HepG2 (cell line): Measurements from ENCODE around the gene GYS1. TPM values are rescaled to one million over a fixed set of nuclear protein-coding genes. Genes with fewer than 3 reads are reported as not detected.

Experiments
- ATF1 ChIP-seq: IDR thresholded peaks from 2 replicates; pipeline ENCODE4 v1.6.1; 2016; ENCODE audit warnings: mild to moderate bottlenecking, control low read depth
- CHD4 ChIP-seq: fragments of 200-600 bp; sonication (generic); IDR thresholded peaks from 2 replicates; pipeline ENCODE4 v1.7.0; 2017; ENCODE audit warnings: mild to moderate bottlenecking, low read length, borderline replicate concordance
- FOXP1 ChIP-seq, 2 experiments: fragments of 450-650 bp in 1 of 2; IDR thresholded peaks; 2 replicates each; pipeline ENCODE4 v1.6.1; 2017 to 2018; ENCODE audit warnings: antibody characterized with exemption in 1 of 2
- GFI1 ChIP-seq: sonication (generic); formaldehyde crosslinking; IDR thresholded peaks from 2 replicates; pipeline ENCODE4 v1.5.0; 2020; ENCODE audit warnings: missing genetic modification reagents, mild to moderate bottlenecking, borderline replicate concordance
- NR2F6 ChIP-seq, 2 experiments: IDR thresholded peaks; 2 replicates each; pipeline ENCODE4 v1.6.1; 2016; ENCODE audit warnings: antibody characterized with exemption in 1 of 2, mild to moderate bottlenecking in 1 of 2
- POLR2A ChIP-seq, 2 experiments: IDR thresholded peaks; 2 replicates each; pipeline ENCODE4 v1.6.1; 2011; ENCODE audit warnings: low read depth in 2 of 2, low read length in 2 of 2, mild to moderate bottlenecking in 1 of 2, moderate library complexity in 1 of 2; ENCODE audit not compliant: insufficient read depth in 1 of 2
- RXRA ChIP-seq: sonication (generic); formaldehyde crosslinking; IDR thresholded peaks from 2 replicates; pipeline ENCODE4 v1.5.1; 2020; ENCODE audit warnings: missing genetic modification reagents
- RXRB ChIP-seq: IDR thresholded peaks from 2 replicates; pipeline ENCODE4 v1.6.1; 2016; ENCODE audit warnings: borderline replicate concordance, missing genetic modification reagents, missing compliant biosample characterization
- SNAPC5 ChIP-seq: sonication (generic); formaldehyde crosslinking; IDR thresholded peaks from 2 replicates; pipeline ENCODE4 v1.8.1; 2023; ENCODE audit warnings: mild to moderate bottlenecking, missing genetic modification reagents, borderline replicate concordance
- ZBTB38 ChIP-seq: sonication (generic); formaldehyde crosslinking; IDR thresholded peaks from 2 replicates; pipeline ENCODE4 v1.5.1; 2020; ENCODE audit warnings: mild to moderate bottlenecking, missing genetic modification reagents
- ZFP36L1 ChIP-seq: sonication (generic); formaldehyde crosslinking; IDR thresholded peaks from 2 replicates; pipeline ENCODE4 v1.8.0; 2022; ENCODE audit warnings: mild to moderate bottlenecking, missing genetic modification reagents, moderate library complexity
- ZFYVE20 ChIP-seq: sonication (generic); formaldehyde crosslinking; IDR thresholded peaks from 2 replicates; pipeline ENCODE4 v1.8.0; 2023; ENCODE audit warnings: low read depth, mild to moderate bottlenecking, moderate library complexity, missing genetic modification reagents, borderline replicate concordance
- ZNF232 ChIP-seq: sonication (generic); formaldehyde crosslinking; IDR thresholded peaks from 2 replicates; pipeline ENCODE4 v1.4.0; 2020; ENCODE audit warnings: missing genetic modification reagents, borderline replicate concordance
- ZNF407 ChIP-seq: sonication (generic); formaldehyde crosslinking; IDR thresholded peaks from one replicate; pipeline ENCODE4 v1.5.1; 2020; ENCODE audit warnings: mild to moderate bottlenecking, missing genetic modification reagents; ENCODE audit errors: not compliant biosample characterization
- ZNF615 ChIP-seq: sonication (generic); formaldehyde crosslinking; IDR thresholded peaks from 2 replicates; pipeline ENCODE4 v1.5.0; 2020; ENCODE audit warnings: mild to moderate bottlenecking, missing genetic modification reagents, borderline replicate concordance
- ZNF737 ChIP-seq: sonication (generic); formaldehyde crosslinking; IDR thresholded peaks from 2 replicates; pipeline ENCODE4 v1.5.0; 2020; ENCODE audit warnings: missing genetic modification reagents, mild to moderate bottlenecking, borderline replicate concordance
- ZNF83 ChIP-seq: sonication (generic); formaldehyde crosslinking; IDR thresholded peaks from 2 replicates; pipeline ENCODE4 v1.4.0; 2020; ENCODE audit warnings: missing genetic modification reagents, mild to moderate bottlenecking, borderline replicate concordance
- polyA plus RNA-seq, 8 experiments: library from polyadenylated mRNA; depleted of rRNA in 3 of 8; stranded (reverse) in 7 of 8; unstranded in 1 of 8; fragments of >200 nt; fragmentation: Illumina TruSeq in 4 of 8; extraction: Trizol in 4 of 8; gene quantifications; 2 replicates each; pipeline versions ENCODE4 v1.2.1 to v1.2.3, GENCODE V29; 2011 to 2016; ENCODE audit warnings: low read depth in 4 of 8, missing spikeins in 1 of 8, mixed read lengths in 1 of 8; ENCODE audit not compliant: insufficient read depth in 1 of 8
- total RNA-seq, 5 experiments: library from RNA; depleted of rRNA; stranded (reverse); fragments of >200 nt; fragmentation: Illumina TruSeq; extraction: Trizol; gene quantifications; 2 replicates each; pipeline ENCODE4 v1.2.3, GENCODE V29; 2016; ENCODE audit warnings: low read depth in 1 of 5
- TF ChIP-seq, protein P1 (sequence below): sonication (generic); formaldehyde crosslinking; IDR thresholded peaks from 2 replicates; pipeline ENCODE4 v1.5.0; 2020; ENCODE audit warnings: missing genetic modification reagents

GYS1 gene
- total and polyA plus RNA-seq, 2 of the 13 experiments (the other 11 are each of a cell fraction or from before 2014, with no cell fraction given), result 18.4 to 42.1 TPM

GRCh38 chr19:48963371-48964204, 29.5 kb downstream of the GYS1 start (continued):
- TF ChIP-seq ZFYVE20 (CRISPR knock-in tag) (no peak), POLR2A (IDR thresholded peaks at IDR 0.05; ENCODE audit: insufficient read depth in 1 of 2, low read depth in 2 of 2, low read length in 2 of 2) (peak; percentile 62 to 77), ZNF83 (peak; percentile 26; the same call in 1 of the 2 replicates), NR2F6 (IDR thresholded peaks at IDR 0.05) (peak; percentile 69), NR2F6 (CRISPR knock-in tag; IDR thresholded peaks at IDR 0.05) (peak; percentile 8; the same call in 1 of the 2 replicates), ZNF232 (no peak), SNAPC5 (peak; percentile 88; the same call in 1 of the 2 replicates), GFI1 (CRISPR knock-in tag) (no peak), ATF1 (peak; percentile 54), ZNF737 (CRISPR knock-in tag) (peak; percentile 19; the same call in 1 of the 2 replicates), RXRA (CRISPR knock-in tag) (peak; percentile 85), ZBTB38 (CRISPR knock-in tag) (peak; percentile 58; the same call in 1 of the 2 replicates), ZFP36L1 (CRISPR knock-in tag) (peak; percentile 91), RXRB (peak; percentile 68), ZNF407 (no peak), ZNF615 (CRISPR knock-in tag) (0 out of 2 replicates have a peak, but pooled peaks have one; percentile 6), CHD4 (peak; percentile 67; the same call in 1 of the 2 replicates), FOXP1 (IDR thresholded peaks at IDR 0.05) (no peak), FOXP1 (CRISPR knock-in tag; IDR thresholded peaks at IDR 0.05) (peak; percentile 28; the same call in 1 of the 2 replicates)
- TF ChIP-seq, protein P1, sequence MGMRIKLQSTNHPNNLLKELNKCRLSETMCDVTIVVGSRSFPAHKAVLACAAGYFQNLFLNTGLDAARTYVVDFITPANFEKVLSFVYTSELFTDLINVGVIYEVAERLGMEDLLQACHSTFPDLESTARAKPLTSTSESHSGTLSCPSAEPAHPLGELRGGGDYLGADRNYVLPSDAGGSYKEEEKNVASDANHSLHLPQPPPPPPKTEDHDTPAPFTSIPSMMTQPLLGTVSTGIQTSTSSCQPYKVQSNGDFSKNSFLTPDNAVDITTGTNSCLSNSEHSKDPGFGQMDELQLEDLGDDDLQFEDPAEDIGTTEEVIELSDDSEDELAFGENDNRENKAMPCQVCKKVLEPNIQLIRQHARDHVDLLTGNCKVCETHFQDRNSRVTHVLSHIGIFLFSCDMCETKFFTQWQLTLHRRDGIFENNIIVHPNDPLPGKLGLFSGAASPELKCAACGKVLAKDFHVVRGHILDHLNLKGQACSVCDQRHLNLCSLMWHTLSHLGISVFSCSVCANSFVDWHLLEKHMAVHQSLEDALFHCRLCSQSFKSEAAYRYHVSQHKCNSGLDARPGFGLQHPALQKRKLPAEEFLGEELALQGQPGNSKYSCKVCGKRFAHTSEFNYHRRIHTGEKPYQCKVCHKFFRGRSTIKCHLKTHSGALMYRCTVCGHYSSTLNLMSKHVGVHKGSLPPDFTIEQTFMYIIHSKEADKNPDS, result no peak
